HUES6 (cell line): ENCODE measurements around the gene MLST8.
"Not testable (repeated sequence)": the region's sequence is repeated elsewhere in the genome, so short reads cannot be mapped to it uniquely, and the experiment has no call there.

Source experiments
- H3K27ac ChIP-seq: 2 replicates; pipeline ENCODE4 v1.7.0; 2013; ENCODE audit warnings: low read depth, mild to moderate bottlenecking, low read length, inconsistent platforms
- H3K27me3 ChIP-seq: 2 replicates; pipeline ENCODE4 v1.6.1; 2013; ENCODE audit warnings: low read length; ENCODE audit not compliant: control insufficient read depth, insufficient read depth
- H3K36me3 ChIP-seq: 2 replicates; pipeline ENCODE4 v1.6.1; 2013; ENCODE audit warnings: low read length; ENCODE audit not compliant: control insufficient read depth, insufficient read depth
- H3K4me1 ChIP-seq: 2 replicates; pipeline ENCODE4 v1.6.1; 2013; ENCODE audit warnings: low read length; ENCODE audit not compliant: control insufficient read depth, insufficient read depth
- H3K4me3 ChIP-seq: 2 replicates; pipeline ENCODE4 v1.5.1; 2013; ENCODE audit warnings: low read depth, low read length
- H3K9ac ChIP-seq: one replicate; pipeline ENCODE4 v1.6.1; 2013; ENCODE audit warnings: mild to moderate bottlenecking, low read length
- H3K9me3 ChIP-seq: 2 replicates; pipeline ENCODE4 v1.6.1; 2013; ENCODE audit warnings: low read depth, low read length; ENCODE audit not compliant: control insufficient read depth, insufficient read depth

Gene MLST8

DNA sequence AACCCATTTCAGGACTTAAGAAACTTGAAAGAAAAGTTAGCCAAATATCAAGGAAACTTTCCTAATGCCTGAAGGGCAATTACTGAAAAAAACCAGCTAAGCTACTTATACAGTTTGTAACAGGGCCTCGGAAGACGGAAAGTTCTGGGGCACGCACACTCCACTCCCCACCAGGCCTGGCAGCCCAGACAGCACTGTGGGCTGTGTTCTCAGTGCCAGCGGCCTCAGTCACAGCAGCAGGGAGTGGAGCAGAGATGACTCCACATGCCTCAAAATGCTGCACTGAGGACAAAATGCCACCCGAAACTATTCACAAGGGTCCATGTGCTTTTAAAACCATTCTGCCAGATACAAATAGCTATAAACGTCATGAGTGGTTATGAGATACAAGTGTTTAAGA is 52.5 kb downstream of the MLST8 start:
- H3K9me3 ChIP-seq = no peaks in the 10 kb centered on the region
- H3K27ac ChIP-seq = no peak overlapping the region
- no peak overlapping the region for H3K4me3 ChIP-seq
- H3K9ac ChIP-seq = no peak overlapping the region
- H3K36me3 ChIP-seq = peaks cover 98% of the 10 kb centered on the region
- 0 out of 2 replicates have a peak, but pooled peaks cover 1% of the 10 kb centered on the region for H3K4me1 ChIP-seq
- H3K27me3 ChIP-seq = no peaks in the 10 kb centered on the region

- not testable (repeated sequence) for H3K9ac ChIP-seq, H3K9me3 ChIP-seq, H3K4me1 ChIP-seq, H3K4me3 ChIP-seq, H3K27me3 ChIP-seq, H3K27ac ChIP-seq
- H3K36me3 ChIP-seq = peaks cover 98% of the 10 kb centered on the region
These were observed 53.3 kb downstream of the MLST8 start for GRCh38 chr16:2258530-2258929.
